Lung (tissue), 12 donors: Measurements from ENCODE around the gene TLX2. TPM values are rescaled to one million over a fixed set of nuclear protein-coding genes. Genes with fewer than 3 reads are reported as not detected.

Source experiments
- ATAC-seq: fragments of 200-7000 bp; cut with Tn5 transposase; one replicate; pipeline ENCODE4 v1.9.1; 2020; ENCODE audit warnings: moderate number of reproducible peaks; ENCODE audit not compliant: insufficient read depth, low FRiP score
- DNase-seq, 3 donors: peaks; one replicate each; pipeline ENCODE4 v3.0.0-alpha.2; 2013 to 2017
- H3K27ac ChIP-seq, 2 donors: one replicate each; pipeline ENCODE4 v1.5.1; 2013; ENCODE audit warnings: mild to moderate bottlenecking in 2 of 2, moderate library complexity in 2 of 2, control low read depth in 1 of 2, inconsistent platforms in 1 of 2, low read depth in 1 of 2, low read length in 1 of 2
- H3K27me3 ChIP-seq, 3 donors: one replicate each; pipeline ENCODE4 v1.5.1; 2013; ENCODE audit warnings: low read length in 2 of 3; ENCODE audit not compliant: control insufficient read depth in 3 of 3, insufficient read depth in 3 of 3
- H3K36me3 ChIP-seq, 4 donors: one replicate each; pipeline ENCODE4 v1.5.1; 2013; ENCODE audit warnings: low read length in 4 of 4, mild to moderate bottlenecking in 1 of 4, moderate library complexity in 1 of 4; ENCODE audit not compliant: control insufficient read depth in 4 of 4, insufficient read depth in 4 of 4
- H3K4me1 ChIP-seq, 5 donors: one replicate each; pipeline ENCODE4 v1.5.1; 2013; ENCODE audit warnings: low read length in 5 of 5, mild to moderate bottlenecking in 2 of 5, moderate library complexity in 1 of 5; ENCODE audit not compliant: control insufficient read depth in 5 of 5, insufficient read depth in 5 of 5
- H3K4me3 ChIP-seq: one replicate; pipeline ENCODE4 v1.5.1; 2013; ENCODE audit warnings: mild to moderate bottlenecking, control low read depth, moderate library complexity
- H3K9ac ChIP-seq, 2 donors: one replicate each; pipeline ENCODE4 v1.5.1; 2013; ENCODE audit warnings: low read length in 2 of 2, control low read depth in 1 of 2; ENCODE audit not compliant: insufficient read depth in 1 of 2
- H3K9me3 ChIP-seq, 4 donors: one replicate each; pipeline ENCODE4 v1.5.1; 2013; ENCODE audit warnings: low read length in 3 of 4, mild to moderate bottlenecking in 1 of 4, moderate library complexity in 1 of 4; ENCODE audit not compliant: control insufficient read depth in 4 of 4, insufficient read depth in 3 of 4
- WGBS, 2 donors: extraction: QIAGEN DNeasy Blood & Tissue Kit; methylation state at CpG; one replicate each; pipeline ENCODE4 v1.1.7; 2013; 5-methylcytosine and 5-hydroxymethylcytosine counted together
- polyA plus RNA-seq, 2 donors: library from polyadenylated mRNA; stranded (reverse); fragments of 200-250 nt; gene quantifications; one replicate each; pipeline ENCODE4 v1.2.1, GENCODE V29; 2013
- total RNA-seq, 2 donors: library from RNA; depleted of rRNA in 1 of 2; stranded (reverse); fragments of >200 nt in 1 of 2; gene quantifications; one replicate each; pipeline ENCODE4 v1.2.1, GENCODE V29; 2014 to 2021
- TF ChIP-seq, protein P1 (sequence below): IDR thresholded peaks from 2 replicates; pipeline ENCODE4 v1.5.1; 2012; ENCODE audit warnings: mild to moderate bottlenecking; ENCODE audit errors: control extremely low read depth, extremely low read depth
- donor health status: control.
- donor health status: control.
- donor health status: Bipolar disorder and iron deficiency.
- donor health status: healthy.
- donor health status: DM: yes; HTN: yes; CAD: no.

TLX2 gene
- total and polyA plus RNA-seq, 4 donors: 0.03 TPM; not detected in 3

DNA sequence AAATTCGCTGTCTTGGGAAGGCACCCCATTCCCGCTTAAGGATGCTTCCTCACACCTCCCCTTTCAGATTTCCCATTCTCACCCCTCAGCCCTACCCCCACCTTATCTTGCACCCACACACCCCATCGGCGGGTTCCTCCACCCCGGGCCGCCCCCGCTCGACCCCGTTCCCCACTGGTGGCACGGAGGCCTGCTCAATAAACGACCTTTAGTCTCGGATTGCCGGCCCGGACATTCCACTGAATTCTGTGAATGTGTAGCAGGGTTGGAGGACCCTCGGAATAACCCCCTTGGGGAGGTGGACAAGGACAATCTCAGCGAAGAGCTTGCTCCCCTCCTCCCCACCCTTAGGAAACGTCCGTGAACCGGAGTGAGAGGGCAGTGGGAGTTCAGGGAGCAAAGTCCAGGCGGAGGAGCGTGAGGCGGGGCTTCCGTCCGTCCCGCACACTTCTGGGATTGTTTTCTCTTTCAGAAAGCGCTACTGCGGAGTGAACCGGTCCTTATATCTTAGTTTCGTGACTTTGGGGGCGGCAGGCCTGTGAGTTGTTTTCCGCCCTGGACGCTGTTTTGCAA, 12.0 kb upstream of the TLX2 start:
- Histone ChIP-seq H3K4me1 (peaks cover 5 to 45% (median 14%) of the 10 kb centered on the region in 5 donors), H3K27me3 (peaks cover 0 to 77% (median 71%) of the 10 kb centered on the region in 3 donors), H3K9me3 (peaks cover 0 to 2% (median 0%) of the 10 kb centered on the region in 4 donors), H3K9ac (no peak overlapping the region), H3K27ac (peak overlapping the region; percentile 73 to 75), H3K4me3 (peak overlapping the region; percentile 56), H3K36me3 (peaks cover 0 to 14% (median 7%) of the 10 kb centered on the region in 4 donors)
- ATAC-seq: no peak
- 12 to 16% methylated on average over 32 of the region's 32 CpGs for WGBS, 2 donors
- TF ChIP-seq, protein P1, sequence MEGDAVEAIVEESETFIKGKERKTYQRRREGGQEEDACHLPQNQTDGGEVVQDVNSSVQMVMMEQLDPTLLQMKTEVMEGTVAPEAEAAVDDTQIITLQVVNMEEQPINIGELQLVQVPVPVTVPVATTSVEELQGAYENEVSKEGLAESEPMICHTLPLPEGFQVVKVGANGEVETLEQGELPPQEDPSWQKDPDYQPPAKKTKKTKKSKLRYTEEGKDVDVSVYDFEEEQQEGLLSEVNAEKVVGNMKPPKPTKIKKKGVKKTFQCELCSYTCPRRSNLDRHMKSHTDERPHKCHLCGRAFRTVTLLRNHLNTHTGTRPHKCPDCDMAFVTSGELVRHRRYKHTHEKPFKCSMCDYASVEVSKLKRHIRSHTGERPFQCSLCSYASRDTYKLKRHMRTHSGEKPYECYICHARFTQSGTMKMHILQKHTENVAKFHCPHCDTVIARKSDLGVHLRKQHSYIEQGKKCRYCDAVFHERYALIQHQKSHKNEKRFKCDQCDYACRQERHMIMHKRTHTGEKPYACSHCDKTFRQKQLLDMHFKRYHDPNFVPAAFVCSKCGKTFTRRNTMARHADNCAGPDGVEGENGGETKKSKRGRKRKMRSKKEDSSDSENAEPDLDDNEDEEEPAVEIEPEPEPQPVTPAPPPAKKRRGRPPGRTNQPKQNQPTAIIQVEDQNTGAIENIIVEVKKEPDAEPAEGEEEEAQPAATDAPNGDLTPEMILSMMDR: no peak
- peak in 2 of 3 donors; percentile 23 to 39 for DNase-seq

DNA sequence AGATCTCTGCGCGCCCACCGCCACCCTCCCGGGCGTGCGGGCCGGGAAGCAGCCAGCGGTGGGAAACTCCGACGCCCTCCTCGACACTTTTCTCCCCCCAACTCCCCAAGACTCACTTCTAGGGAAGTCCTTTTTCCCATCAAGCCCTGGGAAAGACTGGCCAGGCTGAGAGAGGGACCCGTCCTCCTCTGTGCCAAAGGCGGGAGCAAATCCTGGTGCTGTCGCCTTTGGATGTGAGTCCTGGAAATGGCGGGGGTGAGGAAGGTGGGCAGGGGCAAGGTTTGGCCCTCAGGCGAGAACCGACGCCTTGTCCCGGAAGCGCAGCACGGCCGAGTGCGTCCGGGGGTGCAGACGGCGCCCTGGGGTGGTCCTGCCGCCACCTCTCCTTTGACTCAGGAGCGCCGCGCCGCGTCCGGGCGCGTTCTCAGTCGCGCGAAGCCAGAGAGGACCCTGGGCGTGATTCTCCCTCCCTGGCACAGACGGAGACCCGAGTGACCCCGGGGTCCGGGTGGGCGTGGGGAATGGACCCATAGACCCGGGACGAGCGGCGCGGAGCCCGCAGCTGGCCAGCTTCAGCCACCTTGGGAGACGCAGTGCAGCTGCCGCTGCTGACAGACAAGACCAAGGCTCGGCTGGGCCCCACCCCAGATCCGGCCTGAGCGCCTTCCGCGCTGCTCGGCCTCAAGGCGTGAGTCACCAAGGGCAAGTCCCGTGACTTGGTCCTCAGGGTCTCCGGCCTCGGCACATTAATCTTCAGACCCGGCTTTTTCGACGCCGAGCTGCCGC, 11.3 kb upstream of the TLX2 start:
- peaks cover 0 to 14% (median 8%) of the 10 kb centered on the region in 4 donors for H3K36me3 ChIP-seq
- peak; percentile 66 for ATAC-seq
- 1% methylated on average over 65 to 67 of the region's 67 CpGs for WGBS, 2 donors
- H3K27me3 ChIP-seq: peaks cover 0 to 70% (median 65%) of the 10 kb centered on the region in 3 donors
- peak overlapping the region; percentile 56 for H3K4me3 ChIP-seq
- peaks cover 5 to 40% (median 14%) of the 10 kb centered on the region in 5 donors for H3K4me1 ChIP-seq
- TF ChIP-seq, protein P1: no peak
- H3K27ac ChIP-seq: peak overlapping the region; percentile 73 to 75
- H3K9me3 ChIP-seq: peaks cover 0 to 2% (median 0%) of the 10 kb centered on the region in 4 donors
- H3K9ac ChIP-seq: no peak overlapping the region
- DNase-seq: peak; percentile 71 to 84 (median 76)

DNA sequence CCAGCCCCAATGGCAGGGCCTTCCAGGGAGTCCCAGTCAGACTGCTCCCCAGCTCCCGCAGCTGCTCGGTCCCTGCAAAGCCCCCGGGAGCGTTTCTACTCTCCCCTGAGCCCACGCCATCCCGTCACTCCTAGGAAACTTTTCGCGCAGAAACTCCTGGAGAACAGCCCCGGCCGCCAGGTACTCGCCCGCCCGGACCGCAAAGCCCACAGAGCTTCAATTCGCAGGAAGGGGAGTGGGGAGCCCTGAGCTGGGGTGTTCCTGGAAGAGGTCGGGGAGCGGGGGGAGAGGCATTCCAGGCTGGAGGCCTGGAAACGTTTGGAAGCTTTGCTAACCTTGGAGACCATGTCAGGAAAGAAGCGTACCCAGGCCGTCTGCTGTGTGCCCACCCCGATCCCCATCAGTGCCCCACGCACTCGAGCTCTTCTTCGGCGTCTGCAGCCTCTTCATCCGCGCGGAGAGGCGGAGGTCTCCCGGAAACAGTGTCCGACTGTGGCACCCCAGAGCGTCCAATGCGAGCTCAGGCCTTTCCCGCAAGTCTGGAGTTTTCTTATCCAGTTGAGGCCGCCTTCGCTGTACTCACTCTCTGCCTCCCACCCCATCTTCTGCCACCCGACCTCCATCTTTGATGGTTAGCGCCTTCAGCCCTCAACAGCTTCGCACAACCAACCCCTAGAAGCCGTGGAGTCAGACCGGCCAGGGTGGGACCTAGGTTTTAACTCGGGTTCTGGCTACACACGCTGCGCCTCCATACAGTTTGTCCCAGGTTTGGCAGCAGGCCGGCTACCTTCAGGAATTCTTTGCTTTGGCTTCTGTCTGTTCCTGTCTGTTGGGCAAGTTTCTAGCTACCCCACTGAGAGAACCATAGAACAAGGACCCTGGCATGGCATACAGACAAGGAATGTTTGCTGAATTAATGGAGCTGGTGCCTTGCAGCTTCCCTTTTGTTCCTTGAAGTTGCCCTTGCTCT, 10.5 kb upstream of the TLX2 start:
- Histone ChIP-seq H3K27me3 (peaks cover 0 to 66% (median 63%) of the 10 kb centered on the region in 3 donors), H3K4me3 (peak overlapping the region; percentile 56), H3K9ac (no peak overlapping the region), H3K4me1 (peaks cover 6 to 40% (median 14%) of the 10 kb centered on the region in 5 donors), H3K9me3 (peaks cover 0 to 2% (median 0%) of the 10 kb centered on the region in 4 donors), H3K27ac (peak overlapping the region; percentile 73 to 75), H3K36me3 (peaks cover 0 to 14% (median 8%) of the 10 kb centered on the region in 4 donors)
- TF ChIP-seq, protein P1: no peak
- DNase-seq (peak in 1 of 3 donors; percentile 11), ATAC-seq (no peak)
- 57 to 66% methylated on average over 44 to 45 of the region's 45 CpGs for WGBS, 2 donors
